ENCODE data around the gene SLC45A1. TPM values are rescaled to one million over a fixed set of nuclear protein-coding genes. Genes with fewer than 3 reads are reported as not detected.

SLC45A1 gene
- total and polyA plus RNA-seq, 11 donors = 0.61 to 6.2 (median 1.6) TPM

DNA sequence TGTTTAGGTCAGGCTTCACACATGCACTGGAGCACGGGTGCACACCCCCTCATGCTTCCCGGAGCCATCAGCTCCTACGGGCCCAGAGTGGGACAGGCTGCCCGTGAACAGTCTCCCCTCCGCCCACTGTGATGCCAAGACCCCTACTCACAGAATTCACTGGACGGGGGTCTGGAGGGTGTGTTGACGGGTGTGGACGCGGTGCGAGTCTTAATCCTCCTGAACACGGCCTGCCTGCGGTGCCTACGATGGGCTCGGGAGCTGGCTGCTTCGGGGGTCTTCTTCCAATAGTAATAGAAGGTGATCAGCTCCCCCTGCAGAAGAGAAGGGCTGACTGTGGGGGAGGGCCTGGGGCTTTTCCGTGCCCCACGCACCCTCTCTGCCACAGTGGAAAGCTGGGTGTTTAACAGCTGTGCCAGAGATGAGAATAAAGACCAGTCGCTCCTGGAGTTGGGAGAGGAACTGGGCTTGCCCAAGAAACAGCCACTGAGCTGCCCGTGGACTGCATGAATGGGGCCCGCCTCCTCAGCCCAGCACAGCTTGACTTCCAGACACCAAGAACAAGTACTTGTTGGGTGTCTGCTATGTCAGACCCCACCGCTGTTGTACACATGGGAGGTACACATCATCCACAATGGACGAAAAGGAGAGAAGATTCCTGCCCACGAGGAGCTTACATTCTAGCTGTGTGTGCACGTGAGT, 47.9 kb downstream of the SLC45A1 start:
- TF ChIP-seq, protein P1, sequence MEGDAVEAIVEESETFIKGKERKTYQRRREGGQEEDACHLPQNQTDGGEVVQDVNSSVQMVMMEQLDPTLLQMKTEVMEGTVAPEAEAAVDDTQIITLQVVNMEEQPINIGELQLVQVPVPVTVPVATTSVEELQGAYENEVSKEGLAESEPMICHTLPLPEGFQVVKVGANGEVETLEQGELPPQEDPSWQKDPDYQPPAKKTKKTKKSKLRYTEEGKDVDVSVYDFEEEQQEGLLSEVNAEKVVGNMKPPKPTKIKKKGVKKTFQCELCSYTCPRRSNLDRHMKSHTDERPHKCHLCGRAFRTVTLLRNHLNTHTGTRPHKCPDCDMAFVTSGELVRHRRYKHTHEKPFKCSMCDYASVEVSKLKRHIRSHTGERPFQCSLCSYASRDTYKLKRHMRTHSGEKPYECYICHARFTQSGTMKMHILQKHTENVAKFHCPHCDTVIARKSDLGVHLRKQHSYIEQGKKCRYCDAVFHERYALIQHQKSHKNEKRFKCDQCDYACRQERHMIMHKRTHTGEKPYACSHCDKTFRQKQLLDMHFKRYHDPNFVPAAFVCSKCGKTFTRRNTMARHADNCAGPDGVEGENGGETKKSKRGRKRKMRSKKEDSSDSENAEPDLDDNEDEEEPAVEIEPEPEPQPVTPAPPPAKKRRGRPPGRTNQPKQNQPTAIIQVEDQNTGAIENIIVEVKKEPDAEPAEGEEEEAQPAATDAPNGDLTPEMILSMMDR (IDR thresholded peaks at IDR 0.05) = no peak
- no peak for TF ChIP-seq POLR2A (IDR thresholded peaks at IDR 0.05)
- Histone ChIP-seq H3K9me3 (no peaks in the 10 kb centered on the region), H3K36me3 (peaks cover 0 to 71% (median 42%) of the 10 kb centered on the region in 9 donors), H3K4me1 (peaks cover 6 to 84% (median 73%) of the 10 kb centered on the region in 12 donors), H3K4me3 (no peak overlapping the region), H3K27ac (peak overlapping the region in 8 of 12 donors; percentile 10 to 97 (median 89)), H3K27me3 (no peaks in the 10 kb centered on the region)
- ATAC-seq (no peak), DNase-seq (peak in 2 of 5 donors; percentile 41 to 49)
- WGBS, 4 donors = 86 to 90% (median 89%) methylated on average over 22 to 24 of the region's 24 CpGs
- intact Hi-C loops (cut with DNase I) = loop anchor here in 4 of 10 donors (5.0 to 10.0 kb wide), 4 partner anchors 41 to 359 kb away; no protein-coding TSS in a partner anchor

DNA sequence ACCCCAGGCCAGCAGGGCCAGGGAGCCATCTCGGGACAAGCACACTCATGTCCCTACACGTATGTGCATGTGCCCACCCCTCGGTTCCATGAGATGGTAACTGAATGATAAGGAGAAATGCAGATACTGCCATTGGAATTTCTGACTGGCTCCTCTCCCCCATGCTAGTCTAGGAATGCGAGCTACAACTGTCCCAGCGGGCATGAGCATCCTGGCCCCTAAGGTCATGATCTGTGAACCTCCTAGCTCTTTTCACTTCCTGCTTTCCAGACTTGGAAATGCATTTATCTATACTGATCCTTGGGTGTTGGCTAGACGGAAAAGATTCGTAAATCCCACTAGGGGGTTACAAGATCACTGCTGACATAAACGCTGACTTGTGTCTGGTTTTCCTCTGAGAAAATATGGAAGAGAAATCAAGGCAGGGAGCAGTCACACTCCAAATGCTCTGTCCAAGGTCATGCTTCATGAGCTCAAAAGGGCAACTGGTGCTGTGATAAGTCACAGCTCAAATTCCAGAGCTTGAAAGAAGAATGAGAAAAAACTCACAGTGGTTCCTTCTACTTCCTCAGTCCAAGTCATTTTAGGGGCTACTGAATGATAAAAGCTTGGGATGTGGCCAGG, 49.8 kb downstream of the SLC45A1 start:
- WGBS, 4 donors = 50 to 58% (median 53%) methylated on average over 8 of the region's 8 CpGs
- peaks cover 8 to 100% (median 88%) of the 10 kb centered on the region in 12 donors for H3K4me1 ChIP-seq
- H3K9me3 ChIP-seq = no peaks in the 10 kb centered on the region
- DNase-seq (no peak), ATAC-seq (no peak)
- intact Hi-C loops (cut with DNase I) = loop anchor here in 4 of 10 donors (5.0 to 10.0 kb wide), 4 partner anchors 40 to 357 kb away; no protein-coding TSS in a partner anchor
- H3K36me3 ChIP-seq = peaks cover 0 to 55% (median 23%) of the 10 kb centered on the region in 9 donors
- no peaks in the 10 kb centered on the region for H3K27me3 ChIP-seq
- no peak overlapping the region for H3K4me3 ChIP-seq
- peak overlapping the region; percentile 47 to 97 (median 86) for H3K27ac ChIP-seq
- no peak for TF ChIP-seq POLR2A (IDR thresholded peaks at IDR 0.05)
- TF ChIP-seq, protein P1 (IDR thresholded peaks at IDR 0.05) = no peak

DNA sequence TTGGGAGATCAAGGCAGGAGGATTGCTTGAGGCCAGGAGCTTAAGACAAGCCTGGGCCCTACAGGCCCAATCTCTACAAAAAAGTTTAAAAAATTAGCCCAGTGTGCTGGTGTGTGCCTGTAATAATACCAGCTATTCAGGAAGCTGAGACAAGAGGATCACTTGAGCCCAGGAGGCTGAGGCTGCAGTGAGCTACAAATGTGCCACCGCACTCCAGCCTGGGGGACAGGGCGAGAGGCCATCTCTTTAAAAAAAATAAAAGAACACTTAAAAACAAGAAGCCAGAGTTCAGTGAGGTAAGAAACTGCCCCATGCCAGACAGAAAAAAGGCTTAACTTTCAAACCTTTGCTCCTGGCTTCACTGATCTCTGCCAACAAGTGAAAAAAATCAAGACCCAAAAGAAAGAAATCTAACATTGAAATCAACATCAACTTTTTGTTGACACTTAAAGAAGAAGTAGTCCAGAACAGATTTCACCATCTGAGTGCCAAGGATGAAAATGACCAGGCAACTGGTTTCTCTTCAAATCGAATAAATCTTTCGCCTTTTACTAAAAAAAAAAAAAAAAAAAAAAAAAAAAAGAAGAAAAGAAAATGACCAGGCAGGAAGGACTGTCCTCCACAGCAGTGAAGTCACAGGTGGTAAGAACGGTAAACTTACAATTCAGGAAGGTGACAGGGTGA, 51.2 kb downstream of the SLC45A1 start:
- H3K9me3 ChIP-seq = no peaks in the 10 kb centered on the region
- peaks cover 19 to 100% (median 90%) of the 10 kb centered on the region in 12 donors for H3K4me1 ChIP-seq
- no peaks in the 10 kb centered on the region for H3K27me3 ChIP-seq
- no peak for TF ChIP-seq POLR2A (IDR thresholded peaks at IDR 0.05)
- TF ChIP-seq, protein P1 (IDR thresholded peaks at IDR 0.05) = no peak
- ATAC-seq = no peak
- intact Hi-C loops (cut with DNase I) = loop anchor here in 4 of 10 donors (5.0 to 10.0 kb wide), 4 partner anchors 38 to 356 kb away; no protein-coding TSS in a partner anchor
- WGBS, 4 donors = 69 to 75% (median 70%) methylated on average over 5 of the region's 5 CpGs
- H3K27ac ChIP-seq = peak overlapping the region in 11 of 12 donors; percentile 6 to 97 (median 87)
- H3K4me3 ChIP-seq = no peak overlapping the region
- DNase-seq = peak in 1 of 5 donors; percentile 18
- H3K36me3 ChIP-seq = peaks cover 0 to 53% (median 14%) of the 10 kb centered on the region in 9 donors

Measured in heart left ventricle (tissue), 16 donors.